ENCODE results near the gene RASA3.

The RASA3 gene

DNA sequence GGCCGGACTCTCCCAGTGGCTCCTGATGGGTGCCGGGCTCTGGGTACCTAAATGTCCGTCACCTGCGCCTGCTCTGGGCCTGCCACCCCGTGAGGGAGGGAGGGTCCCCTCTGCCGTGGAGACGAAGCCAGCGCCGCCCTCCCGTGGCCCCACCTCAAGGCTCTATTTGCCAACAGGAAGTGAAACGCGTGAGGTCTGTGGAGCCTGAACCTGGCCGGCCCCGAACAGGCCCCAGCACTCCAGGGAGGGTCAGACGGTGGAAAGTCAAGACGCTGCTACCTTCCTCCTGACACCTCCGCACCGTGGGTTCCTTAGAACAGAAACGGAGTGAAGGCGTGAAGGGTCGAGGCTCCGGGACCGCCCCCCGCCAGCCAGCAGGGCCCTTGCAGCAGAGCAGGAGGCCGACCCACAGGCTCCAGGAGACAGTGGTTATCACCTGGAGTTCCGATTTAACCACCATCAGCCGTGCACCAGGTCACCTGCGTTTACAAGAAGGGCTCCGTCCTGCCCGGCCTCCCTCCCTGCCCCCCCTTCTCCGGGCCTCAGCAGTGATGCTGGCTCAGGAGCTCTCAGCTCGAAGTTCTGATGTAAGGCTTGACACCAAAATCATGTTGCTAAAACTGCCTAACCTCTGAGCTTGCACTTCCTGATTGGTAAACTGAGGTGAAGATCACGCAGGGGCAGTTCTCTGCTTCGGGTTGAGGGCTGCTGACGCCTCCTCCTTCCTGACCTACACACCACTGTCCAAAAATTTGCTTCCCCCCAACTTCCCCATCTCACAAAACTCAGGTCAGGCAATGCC lies 107.6 kb downstream of the RASA3 start:
- TF ChIP-seq, protein P1, sequence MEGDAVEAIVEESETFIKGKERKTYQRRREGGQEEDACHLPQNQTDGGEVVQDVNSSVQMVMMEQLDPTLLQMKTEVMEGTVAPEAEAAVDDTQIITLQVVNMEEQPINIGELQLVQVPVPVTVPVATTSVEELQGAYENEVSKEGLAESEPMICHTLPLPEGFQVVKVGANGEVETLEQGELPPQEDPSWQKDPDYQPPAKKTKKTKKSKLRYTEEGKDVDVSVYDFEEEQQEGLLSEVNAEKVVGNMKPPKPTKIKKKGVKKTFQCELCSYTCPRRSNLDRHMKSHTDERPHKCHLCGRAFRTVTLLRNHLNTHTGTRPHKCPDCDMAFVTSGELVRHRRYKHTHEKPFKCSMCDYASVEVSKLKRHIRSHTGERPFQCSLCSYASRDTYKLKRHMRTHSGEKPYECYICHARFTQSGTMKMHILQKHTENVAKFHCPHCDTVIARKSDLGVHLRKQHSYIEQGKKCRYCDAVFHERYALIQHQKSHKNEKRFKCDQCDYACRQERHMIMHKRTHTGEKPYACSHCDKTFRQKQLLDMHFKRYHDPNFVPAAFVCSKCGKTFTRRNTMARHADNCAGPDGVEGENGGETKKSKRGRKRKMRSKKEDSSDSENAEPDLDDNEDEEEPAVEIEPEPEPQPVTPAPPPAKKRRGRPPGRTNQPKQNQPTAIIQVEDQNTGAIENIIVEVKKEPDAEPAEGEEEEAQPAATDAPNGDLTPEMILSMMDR (IDR thresholded peaks at IDR 0.05; ENCODE audit: insufficient read depth, low read length) = no peak
- no peak for TF ChIP-seq POLR2AphosphoS5 (IDR thresholded peaks at IDR 0.05; ENCODE audit: low read depth)
- no peak for TF ChIP-seq SPI1 (IDR thresholded peaks at IDR 0.05; ENCODE audit: borderline replicate concordance, low read depth)
- TF ChIP-seq, protein P2, sequence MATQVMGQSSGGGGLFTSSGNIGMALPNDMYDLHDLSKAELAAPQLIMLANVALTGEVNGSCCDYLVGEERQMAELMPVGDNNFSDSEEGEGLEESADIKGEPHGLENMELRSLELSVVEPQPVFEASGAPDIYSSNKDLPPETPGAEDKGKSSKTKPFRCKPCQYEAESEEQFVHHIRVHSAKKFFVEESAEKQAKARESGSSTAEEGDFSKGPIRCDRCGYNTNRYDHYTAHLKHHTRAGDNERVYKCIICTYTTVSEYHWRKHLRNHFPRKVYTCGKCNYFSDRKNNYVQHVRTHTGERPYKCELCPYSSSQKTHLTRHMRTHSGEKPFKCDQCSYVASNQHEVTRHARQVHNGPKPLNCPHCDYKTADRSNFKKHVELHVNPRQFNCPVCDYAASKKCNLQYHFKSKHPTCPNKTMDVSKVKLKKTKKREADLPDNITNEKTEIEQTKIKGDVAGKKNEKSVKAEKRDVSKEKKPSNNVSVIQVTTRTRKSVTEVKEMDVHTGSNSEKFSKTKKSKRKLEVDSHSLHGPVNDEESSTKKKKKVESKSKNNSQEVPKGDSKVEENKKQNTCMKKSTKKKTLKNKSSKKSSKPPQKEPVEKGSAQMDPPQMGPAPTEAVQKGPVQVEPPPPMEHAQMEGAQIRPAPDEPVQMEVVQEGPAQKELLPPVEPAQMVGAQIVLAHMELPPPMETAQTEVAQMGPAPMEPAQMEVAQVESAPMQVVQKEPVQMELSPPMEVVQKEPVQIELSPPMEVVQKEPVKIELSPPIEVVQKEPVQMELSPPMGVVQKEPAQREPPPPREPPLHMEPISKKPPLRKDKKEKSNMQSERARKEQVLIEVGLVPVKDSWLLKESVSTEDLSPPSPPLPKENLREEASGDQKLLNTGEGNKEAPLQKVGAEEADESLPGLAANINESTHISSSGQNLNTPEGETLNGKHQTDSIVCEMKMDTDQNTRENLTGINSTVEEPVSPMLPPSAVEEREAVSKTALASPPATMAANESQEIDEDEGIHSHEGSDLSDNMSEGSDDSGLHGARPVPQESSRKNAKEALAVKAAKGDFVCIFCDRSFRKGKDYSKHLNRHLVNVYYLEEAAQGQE (IDR thresholded peaks at IDR 0.05; ENCODE audit: insufficient replicate concordance, low read depth) = no peak
- no peak for TF ChIP-seq GABPA (IDR thresholded peaks at IDR 0.05; ENCODE audit: low read depth)
- Histone ChIP-seq H3K27ac (replicated peaks) (no peak overlapping the region; the same call in 1 of the 2 replicates), H3K27me3 (ENCODE audit: insufficient read depth, poor library complexity, severe bottlenecking) (no peaks in the 10 kb centered on the region), H3K4me3 (replicated peaks; ENCODE audit: insufficient read depth, low read length) (no peak overlapping the region)
- DNase-seq (ENCODE audit: low read depth in 1 of 2, low spot score in 1 of 2) = no peak

DNA sequence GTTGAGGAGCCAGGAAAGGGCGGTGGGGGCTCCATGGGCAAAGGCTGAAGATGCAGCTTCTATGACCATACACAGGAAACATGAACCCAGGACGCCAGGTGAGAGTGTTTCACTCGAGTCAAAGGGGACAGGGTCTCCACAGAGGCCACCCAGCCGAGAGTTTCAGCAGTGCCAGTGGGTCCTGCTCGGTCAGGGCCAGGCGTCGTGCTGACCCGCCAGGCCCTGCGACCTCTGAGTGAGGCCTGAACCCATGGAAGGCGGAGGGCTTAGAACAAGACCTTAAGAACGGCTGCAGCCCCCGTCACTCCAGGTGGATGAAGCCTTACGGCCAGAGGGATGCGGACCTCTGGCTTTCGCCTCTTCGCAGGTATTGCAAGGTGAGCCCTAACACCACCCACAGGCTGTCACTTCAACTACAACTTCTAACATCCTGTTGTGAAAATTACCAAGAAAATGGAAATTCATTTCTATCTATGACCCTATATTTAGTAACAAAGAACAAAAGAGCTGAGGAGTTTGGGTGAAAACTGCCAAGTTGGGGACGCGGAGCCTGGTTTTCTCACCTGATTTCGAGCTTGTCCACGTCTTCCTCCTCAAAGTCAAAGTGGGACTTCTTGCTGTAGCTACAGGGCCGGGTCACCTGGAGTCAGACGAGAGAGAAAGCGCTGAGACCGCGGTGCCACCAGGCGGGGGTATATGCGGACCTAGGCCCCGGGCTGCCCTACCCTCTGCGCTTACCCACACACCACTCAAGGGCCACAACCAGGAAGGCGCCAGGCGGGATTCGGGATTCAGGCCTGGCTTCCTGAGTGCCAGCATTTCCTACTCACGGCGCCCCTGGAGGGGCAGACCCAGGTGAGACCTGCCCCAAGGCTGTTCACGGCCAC lies 108.5 kb downstream of the RASA3 start:
- no peak overlapping the region for H3K4me3 ChIP-seq (replicated peaks; ENCODE audit: insufficient read depth, low read length)
- no peak for TF ChIP-seq GABPA (IDR thresholded peaks at IDR 0.05; ENCODE audit: low read depth)
- no peak for TF ChIP-seq SPI1 (IDR thresholded peaks at IDR 0.05; ENCODE audit: borderline replicate concordance, low read depth)
- no peak for TF ChIP-seq POLR2AphosphoS5 (IDR thresholded peaks at IDR 0.05; ENCODE audit: low read depth)
- TF ChIP-seq, protein P1 (IDR thresholded peaks at IDR 0.05; ENCODE audit: insufficient read depth, low read length) = no peak
- TF ChIP-seq, protein P2 (IDR thresholded peaks at IDR 0.05; ENCODE audit: insufficient replicate concordance, low read depth) = no peak

DNA sequence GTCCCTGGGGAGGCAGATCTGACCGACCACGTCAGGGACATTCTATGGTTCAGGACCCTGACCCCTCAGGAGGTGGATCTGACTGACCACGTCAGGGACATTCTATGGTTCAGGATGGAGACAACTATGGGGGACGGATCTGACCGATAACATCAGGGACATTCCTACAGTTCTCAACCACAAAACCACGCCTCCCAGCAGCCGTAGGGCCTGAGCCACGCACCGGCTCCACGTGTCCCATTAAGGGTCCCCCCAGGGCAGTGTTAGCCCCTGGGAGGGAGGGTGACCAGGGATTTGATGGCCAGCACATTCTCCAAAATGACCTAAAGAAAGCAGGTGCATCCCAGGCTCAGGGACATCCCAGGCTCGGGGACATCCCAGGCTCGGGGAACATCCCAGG lies 109.5 kb downstream of the RASA3 start:
- Histone ChIP-seq H3K4me3 (replicated peaks; ENCODE audit: insufficient read depth, low read length) (no peak overlapping the region), H3K27ac (replicated peaks) (no peak overlapping the region), H3K27me3 (ENCODE audit: insufficient read depth, poor library complexity, severe bottlenecking) (no peaks in the 10 kb centered on the region)
- no peak for DNase-seq (ENCODE audit: low read depth in 1 of 2, low spot score in 1 of 2)
- TF ChIP-seq GABPA (IDR thresholded peaks at IDR 0.05; ENCODE audit: low read depth) (no peak), SPI1 (IDR thresholded peaks at IDR 0.05; ENCODE audit: borderline replicate concordance, low read depth) (no peak), POLR2AphosphoS5 (IDR thresholded peaks at IDR 0.05; ENCODE audit: low read depth) (no peak)
- TF ChIP-seq, protein P2 (IDR thresholded peaks at IDR 0.05; ENCODE audit: insufficient replicate concordance, low read depth) = no peak
- TF ChIP-seq, protein P1 (IDR thresholded peaks at IDR 0.05; ENCODE audit: insufficient read depth, low read length) = no peak

More for the DNA sequence above, 108.5 kb downstream of the RASA3 start:
- Histone ChIP-seq H3K27ac (replicated peaks) (no peak overlapping the region), H3K27me3 (ENCODE audit: insufficient read depth, poor library complexity, severe bottlenecking) (no peaks in the 10 kb centered on the region)
- DNase-seq (ENCODE audit: low read depth in 1 of 2, low spot score in 1 of 2) = no peak
